ENCODE data around the gene CLEC2A.

The CLEC2A gene

DNA sequence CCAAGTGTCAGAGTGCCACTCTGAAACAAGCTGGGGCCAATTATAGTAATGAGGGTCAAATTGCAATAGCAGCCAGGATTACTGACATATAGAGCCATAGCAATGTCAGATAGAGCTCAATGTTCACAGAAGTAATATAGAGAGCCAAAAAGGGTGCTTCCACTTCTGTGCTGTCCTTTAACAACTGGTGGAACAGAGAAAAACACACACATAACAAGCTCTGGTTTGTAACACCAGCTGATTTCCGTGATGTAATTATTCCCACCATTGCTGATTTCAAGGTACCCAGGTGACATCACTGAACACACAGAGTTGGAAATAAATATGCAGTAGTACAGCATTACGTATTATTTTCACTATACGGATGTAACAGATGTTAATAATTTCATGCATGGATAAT is 60.0 kb downstream of the CLEC2A start:
- TF ChIP-seq, protein P1, sequence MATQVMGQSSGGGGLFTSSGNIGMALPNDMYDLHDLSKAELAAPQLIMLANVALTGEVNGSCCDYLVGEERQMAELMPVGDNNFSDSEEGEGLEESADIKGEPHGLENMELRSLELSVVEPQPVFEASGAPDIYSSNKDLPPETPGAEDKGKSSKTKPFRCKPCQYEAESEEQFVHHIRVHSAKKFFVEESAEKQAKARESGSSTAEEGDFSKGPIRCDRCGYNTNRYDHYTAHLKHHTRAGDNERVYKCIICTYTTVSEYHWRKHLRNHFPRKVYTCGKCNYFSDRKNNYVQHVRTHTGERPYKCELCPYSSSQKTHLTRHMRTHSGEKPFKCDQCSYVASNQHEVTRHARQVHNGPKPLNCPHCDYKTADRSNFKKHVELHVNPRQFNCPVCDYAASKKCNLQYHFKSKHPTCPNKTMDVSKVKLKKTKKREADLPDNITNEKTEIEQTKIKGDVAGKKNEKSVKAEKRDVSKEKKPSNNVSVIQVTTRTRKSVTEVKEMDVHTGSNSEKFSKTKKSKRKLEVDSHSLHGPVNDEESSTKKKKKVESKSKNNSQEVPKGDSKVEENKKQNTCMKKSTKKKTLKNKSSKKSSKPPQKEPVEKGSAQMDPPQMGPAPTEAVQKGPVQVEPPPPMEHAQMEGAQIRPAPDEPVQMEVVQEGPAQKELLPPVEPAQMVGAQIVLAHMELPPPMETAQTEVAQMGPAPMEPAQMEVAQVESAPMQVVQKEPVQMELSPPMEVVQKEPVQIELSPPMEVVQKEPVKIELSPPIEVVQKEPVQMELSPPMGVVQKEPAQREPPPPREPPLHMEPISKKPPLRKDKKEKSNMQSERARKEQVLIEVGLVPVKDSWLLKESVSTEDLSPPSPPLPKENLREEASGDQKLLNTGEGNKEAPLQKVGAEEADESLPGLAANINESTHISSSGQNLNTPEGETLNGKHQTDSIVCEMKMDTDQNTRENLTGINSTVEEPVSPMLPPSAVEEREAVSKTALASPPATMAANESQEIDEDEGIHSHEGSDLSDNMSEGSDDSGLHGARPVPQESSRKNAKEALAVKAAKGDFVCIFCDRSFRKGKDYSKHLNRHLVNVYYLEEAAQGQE (IDR thresholded peaks at IDR 0.05; ENCODE audit: insufficient replicate concordance, low read depth), result no peak
- TF ChIP-seq GABPA (IDR thresholded peaks at IDR 0.05; ENCODE audit: low read depth) (no peak), SPI1 (IDR thresholded peaks at IDR 0.05; ENCODE audit: borderline replicate concordance, low read depth) (no peak), POLR2AphosphoS5 (IDR thresholded peaks at IDR 0.05; ENCODE audit: low read depth) (no peak)
- TF ChIP-seq, protein P2, sequence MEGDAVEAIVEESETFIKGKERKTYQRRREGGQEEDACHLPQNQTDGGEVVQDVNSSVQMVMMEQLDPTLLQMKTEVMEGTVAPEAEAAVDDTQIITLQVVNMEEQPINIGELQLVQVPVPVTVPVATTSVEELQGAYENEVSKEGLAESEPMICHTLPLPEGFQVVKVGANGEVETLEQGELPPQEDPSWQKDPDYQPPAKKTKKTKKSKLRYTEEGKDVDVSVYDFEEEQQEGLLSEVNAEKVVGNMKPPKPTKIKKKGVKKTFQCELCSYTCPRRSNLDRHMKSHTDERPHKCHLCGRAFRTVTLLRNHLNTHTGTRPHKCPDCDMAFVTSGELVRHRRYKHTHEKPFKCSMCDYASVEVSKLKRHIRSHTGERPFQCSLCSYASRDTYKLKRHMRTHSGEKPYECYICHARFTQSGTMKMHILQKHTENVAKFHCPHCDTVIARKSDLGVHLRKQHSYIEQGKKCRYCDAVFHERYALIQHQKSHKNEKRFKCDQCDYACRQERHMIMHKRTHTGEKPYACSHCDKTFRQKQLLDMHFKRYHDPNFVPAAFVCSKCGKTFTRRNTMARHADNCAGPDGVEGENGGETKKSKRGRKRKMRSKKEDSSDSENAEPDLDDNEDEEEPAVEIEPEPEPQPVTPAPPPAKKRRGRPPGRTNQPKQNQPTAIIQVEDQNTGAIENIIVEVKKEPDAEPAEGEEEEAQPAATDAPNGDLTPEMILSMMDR (IDR thresholded peaks at IDR 0.05; ENCODE audit: insufficient read depth, low read length), result no peak
- H3K27me3 ChIP-seq (ENCODE audit: insufficient read depth, poor library complexity, severe bottlenecking), result no peaks in the 10 kb centered on the region
- H3K4me3 ChIP-seq (replicated peaks; ENCODE audit: insufficient read depth, low read length), result no peak overlapping the region
- DNase-seq (ENCODE audit: low read depth in 1 of 2, low spot score in 1 of 2), result no peak
- no peak overlapping the region for H3K27ac ChIP-seq (replicated peaks)

GRCh38 chr12:9870286-9870866 is 61.8 kb downstream of the CLEC2A start:
- Histone ChIP-seq H3K27me3 (ENCODE audit: insufficient read depth, poor library complexity, severe bottlenecking) (no peaks in the 10 kb centered on the region), H3K4me3 (replicated peaks; ENCODE audit: insufficient read depth, low read length) (no peak overlapping the region), H3K27ac (replicated peaks) (peak overlapping the region; percentile 64)
- no peak for DNase-seq (ENCODE audit: low read depth in 1 of 2, low spot score in 1 of 2)
- TF ChIP-seq, protein P2 (IDR thresholded peaks at IDR 0.05; ENCODE audit: insufficient read depth, low read length), result no peak
- TF ChIP-seq, protein P1 (IDR thresholded peaks at IDR 0.05; ENCODE audit: insufficient replicate concordance, low read depth), result no peak
- TF ChIP-seq SPI1 (IDR thresholded peaks at IDR 0.05; ENCODE audit: borderline replicate concordance, low read depth), result no peak
- TF ChIP-seq GABPA (IDR thresholded peaks at IDR 0.05; ENCODE audit: low read depth), result no peak
- no peak for TF ChIP-seq POLR2AphosphoS5 (IDR thresholded peaks at IDR 0.05; ENCODE audit: low read depth)

- TF ChIP-seq, protein P2 (IDR thresholded peaks at IDR 0.05; ENCODE audit: insufficient read depth, low read length), result no peak
- TF ChIP-seq GABPA (IDR thresholded peaks at IDR 0.05; ENCODE audit: low read depth) (0 out of 2 replicates have a peak, but pooled peaks have one; percentile 6), SPI1 (IDR thresholded peaks at IDR 0.05; ENCODE audit: borderline replicate concordance, low read depth) (no peak)
- TF ChIP-seq, protein P1 (IDR thresholded peaks at IDR 0.05; ENCODE audit: insufficient replicate concordance, low read depth), result no peak
- Histone ChIP-seq H3K27me3 (ENCODE audit: insufficient read depth, poor library complexity, severe bottlenecking) (no peaks in the 10 kb centered on the region), H3K27ac (replicated peaks) (peak within 1 kb of the TSS; percentile 64), H3K4me3 (replicated peaks; ENCODE audit: insufficient read depth, low read length) (peak within 1 kb of the TSS; percentile 41)
- peak; percentile 17 to 47 for DNase-seq (ENCODE audit: low read depth in 1 of 2, low spot score in 1 of 2)
These were observed 62.6 kb downstream of the CLEC2A start, which contains the start of gene CLEC2B for GRCh38 chr12:9869307-9870161. Gene CLEC2B, minus strand, starts transcription at chr12:9869354.

Data from HL-60 (cell line).